Measurements from ENCODE around the gene ATP8B4. TPM values are rescaled to one million over a fixed set of nuclear protein-coding genes. Genes with fewer than 3 reads are reported as not detected.

Gene ATP8B4
- 0.03 TPM in 1 of 2 replicates, not detected in the other for polyA plus RNA-seq (2012; rRNA removed)
- 0.01 TPM in 1 of 2 replicates, not detected in the other for polyA plus RNA-seq (2012; cell fraction: cytosol; rRNA removed)
- polyA plus RNA-seq (2012; cell fraction: nucleus; rRNA removed): 0.17 and 0.19 TPM in 2 replicates

GRCh38 chr15:50119063-50120040 lies at the start of gene ATP8B4:
ATP8B4 (minus strand) TSS chr15:50119233; CDS start chr15:50106966, 12,267 bp downstream.
- no peak for DNase-seq
- ChIA-PET CTCF (no interaction called here), POLR2A (no interaction called here)
- H3K4me3 ChIP-seq (ENCODE audit: low read depth in 2 of 2, low read length in 1 of 2): no peak within 1 kb of the TSS
- H4K20me1 ChIP-seq (ENCODE audit: insufficient read depth): no peaks in the 10 kb centered on the region
- H3K4me2 ChIP-seq: no peak within 1 kb of the TSS
- no peak within 1 kb of the TSS for H3K9ac ChIP-seq
- H2AFZ ChIP-seq (ENCODE audit: low read depth): no peak within 1 kb of the TSS
- H3K27ac ChIP-seq (ENCODE audit: low read depth in 2 of 2, low read length in 1 of 2): no peak within 1 kb of the TSS
- no peaks in the 10 kb centered on the region for H3K79me2 ChIP-seq (ENCODE audit: insufficient read depth)
- no peaks in the 10 kb centered on the region for H3K9me2 ChIP-seq
- WGBS (ENCODE audit: low lambda C conversion rate): 66% methylated on average over 4 of the region's 4 CpGs
- TF ChIP-seq FOSL2 (IDR thresholded peaks at IDR 0.05; ENCODE audit: borderline replicate concordance, low read depth): no peak
- no peak for TF ChIP-seq TAF1 (IDR thresholded peaks at IDR 0.05; ENCODE audit: borderline replicate concordance, low read depth, low read length)
- TF ChIP-seq CTCF (IDR thresholded peaks at IDR 0.05): no peak
- no peak for TF ChIP-seq RFX5 (IDR thresholded peaks at IDR 0.05; ENCODE audit: low read length)
- TF ChIP-seq MAX (IDR thresholded peaks at IDR 0.05; ENCODE audit: low read depth): no peak
- TF ChIP-seq USF2 (IDR thresholded peaks at IDR 0.05; ENCODE audit: borderline replicate concordance, low read depth, low read length): no peak
- TF ChIP-seq SMC3 (IDR thresholded peaks at IDR 0.05; ENCODE audit: low read depth, low read length): no peak
- no peak for TF ChIP-seq ELF1 (IDR thresholded peaks at IDR 0.05)
- TF ChIP-seq RCOR1 (IDR thresholded peaks at IDR 0.05; ENCODE audit: low read length): no peak
- no peak for TF ChIP-seq ZBTB33 (IDR thresholded peaks at IDR 0.05; ENCODE audit: borderline replicate concordance, low read depth)
- TF ChIP-seq FOXJ3 (CRISPR knock-in tag; IDR thresholded peaks at IDR 0.05): no peak
- TF ChIP-seq JUND (IDR thresholded peaks at IDR 0.05): no peak
- no peak for TF ChIP-seq MXI1 (IDR thresholded peaks at IDR 0.05; ENCODE audit: low read depth, low read length)
- TF ChIP-seq FOXM1 (IDR thresholded peaks at IDR 0.05; ENCODE audit: low read depth): no peak
- no peak for TF ChIP-seq SIN3A (IDR thresholded peaks at IDR 0.05; ENCODE audit: borderline replicate concordance, low read depth, low read length)
- no peaks in the 10 kb centered on the region for H3K36me3 ChIP-seq (replicated peaks in 1 of 2; ENCODE audit: control insufficient read depth in 1 of 2, insufficient read depth in 2 of 2, low read length in 1 of 2)
- H3K27me3 ChIP-seq (ENCODE audit: insufficient read depth): no peaks in the 10 kb centered on the region
- H3K9me3 ChIP-seq: no peaks in the 10 kb centered on the region
- H3K4me1 ChIP-seq (ENCODE audit: control insufficient read depth in 1 of 2, insufficient read depth in 2 of 2, low read depth in 1 of 2, low read length in 1 of 2): no peaks in the 10 kb centered on the region; a peak in 1 of 4 replicates
- no peaks in the 10 kb centered on the region for H3F3A ChIP-seq (replicated peaks; ENCODE audit: insufficient read depth)

Data from SK-N-SH (cell line).